HG02840 (cell line): ENCODE data around the gene TMEM30A.

Source experiments
- ATAC-seq: cut with Tn5 transposase; IDR thresholded peaks from one replicate; pipeline ENCODE4 v1.9.1; 2021; ENCODE audit warnings: mild to moderate bottlenecking, moderate library complexity, moderate number of reproducible peaks; ENCODE audit not compliant: unreplicated experiment, low FRiP score

The TMEM30A gene

GRCh38 chr6:75203721-75204120 is 80.9 kb downstream of the TMEM30A start:
- ATAC-seq, result no peak
